SH-SY5Y (cell line): Measurements from ENCODE around the gene TLE6.

Experiments
- GATA2 ChIP-seq: IDR thresholded peaks from 2 replicates; pipeline ENCODE4 v1.6.1; 2011; ENCODE audit warnings: mild to moderate bottlenecking, low read depth, low read length
- GATA3 ChIP-seq: IDR thresholded peaks from 2 replicates; pipeline ENCODE4 v1.6.1; 2011; ENCODE audit warnings: low read depth, mild to moderate bottlenecking, low read length, moderate library complexity

DNA sequence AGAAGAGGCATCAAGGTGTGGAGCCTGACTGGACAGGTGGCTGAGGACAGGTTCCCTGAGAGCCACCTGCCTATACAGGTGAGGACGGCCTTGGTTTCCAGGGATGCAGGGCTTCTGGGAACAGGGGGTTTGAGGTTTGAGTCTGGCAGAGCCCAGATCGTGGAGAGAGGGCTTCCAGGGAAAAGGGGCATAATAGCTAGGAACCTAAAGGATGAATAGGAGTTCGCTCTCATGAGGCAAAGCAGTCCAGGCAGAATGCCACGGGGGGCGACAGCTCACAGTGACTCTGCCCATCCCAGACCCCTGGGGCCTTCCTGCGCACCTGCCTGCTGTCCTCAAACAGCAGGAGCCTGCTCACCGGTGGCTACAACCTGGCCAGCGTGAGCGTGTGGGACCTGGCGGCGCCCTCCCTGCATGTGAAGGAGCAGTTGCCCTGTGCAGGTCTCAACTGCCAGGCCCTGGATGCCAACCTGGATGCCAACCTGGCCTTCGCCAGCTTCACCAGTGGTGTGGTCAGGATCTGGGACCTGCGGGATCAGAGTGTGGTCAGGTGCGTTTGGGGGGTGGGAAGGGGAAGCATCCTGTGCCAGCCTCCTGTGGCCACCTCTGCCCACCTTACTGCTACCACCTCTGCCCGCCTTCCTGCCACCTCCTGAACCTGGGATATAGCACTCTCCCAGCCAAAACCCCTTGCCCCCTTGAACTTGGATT lies 12.0 kb downstream of the TLE6 start:
- TF ChIP-seq GATA2: no peak
- no peak for TF ChIP-seq GATA3
